Measurements from ENCODE around the gene F7. TPM values are rescaled to one million over a fixed set of nuclear protein-coding genes. Genes with fewer than 3 reads are reported as not detected.

F7 gene
- polyA plus RNA-seq, 2 of the 4 experiments (the other 2 are of a cell fraction) = 0.26 to 0.65 TPM

DNA sequence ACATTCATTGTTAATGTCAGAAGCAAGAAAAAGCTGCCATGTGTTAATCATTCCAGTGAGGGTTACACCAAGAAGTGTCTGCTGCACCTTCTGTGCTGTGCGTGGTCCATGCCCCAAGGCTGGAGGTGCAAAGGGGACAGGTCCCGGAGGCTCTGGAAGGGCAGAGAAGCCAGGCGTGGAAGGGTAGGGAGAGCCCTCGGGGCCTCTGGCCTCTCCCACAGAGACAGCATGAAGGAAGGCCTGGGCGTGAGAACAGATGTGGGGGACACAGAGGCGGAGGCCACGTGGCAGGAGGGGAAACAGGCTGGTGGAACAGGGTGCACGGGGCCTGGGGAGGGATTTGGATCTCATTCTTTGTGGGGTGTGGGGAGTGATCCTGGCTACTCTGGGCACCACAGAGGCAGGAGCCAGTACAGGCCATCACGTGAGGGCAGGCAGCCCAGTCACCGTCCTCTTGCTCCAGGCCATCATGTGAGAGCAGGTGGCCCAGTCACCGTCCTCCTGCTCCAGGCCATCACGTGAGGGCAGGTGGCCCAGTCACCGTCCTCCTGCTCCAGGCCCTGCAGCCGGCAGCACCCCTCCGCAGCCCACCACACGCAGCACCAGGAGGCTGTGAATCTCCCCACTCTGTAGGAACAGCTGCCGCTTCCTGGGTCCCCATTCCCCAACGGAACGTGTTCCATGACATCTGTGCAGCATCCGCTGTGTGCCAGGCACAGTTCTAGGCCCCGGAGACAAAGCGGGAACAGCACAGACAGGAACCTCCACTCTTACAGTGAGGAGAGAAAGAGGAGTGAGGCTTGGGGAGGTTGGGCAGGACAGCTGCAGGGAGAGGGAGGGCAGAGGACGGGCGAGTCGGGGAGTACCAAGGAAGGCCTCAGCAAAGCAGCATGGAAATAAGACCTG lies 10.2 kb upstream of the F7 start:
- CTCF ChIA-PET = interaction anchor here (1.1 kb wide), 1 partner anchor 10 kb away, joined by 3 read pairs; no protein-coding TSS in a partner anchor
- TF ChIP-seq RAD21 (conservative IDR thresholded peaks at IDR 0.05 in 1 of 2, IDR thresholded peaks at IDR 0.05 in 1 of 2) = no peak
- TF ChIP-seq TP53 (CRISPR knock-in tag; IDR thresholded peaks at IDR 0.05) = no peak
- TF ChIP-seq, protein P1, sequence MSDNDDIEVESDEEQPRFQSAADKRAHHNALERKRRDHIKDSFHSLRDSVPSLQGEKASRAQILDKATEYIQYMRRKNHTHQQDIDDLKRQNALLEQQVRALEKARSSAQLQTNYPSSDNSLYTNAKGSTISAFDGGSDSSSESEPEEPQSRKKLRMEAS (IDR thresholded peaks at IDR 0.05) = no peak
- TF ChIP-seq, protein P2, sequence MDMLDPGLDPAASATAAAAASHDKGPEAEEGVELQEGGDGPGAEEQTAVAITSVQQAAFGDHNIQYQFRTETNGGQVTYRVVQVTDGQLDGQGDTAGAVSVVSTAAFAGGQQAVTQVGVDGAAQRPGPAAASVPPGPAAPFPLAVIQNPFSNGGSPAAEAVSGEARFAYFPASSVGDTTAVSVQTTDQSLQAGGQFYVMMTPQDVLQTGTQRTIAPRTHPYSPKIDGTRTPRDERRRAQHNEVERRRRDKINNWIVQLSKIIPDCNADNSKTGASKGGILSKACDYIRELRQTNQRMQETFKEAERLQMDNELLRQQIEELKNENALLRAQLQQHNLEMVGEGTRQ (IDR thresholded peaks at IDR 0.05) = no peak
- TF ChIP-seq CBX8 (IDR thresholded peaks at IDR 0.05) = no peak
- TF ChIP-seq TFCP2L1 (CRISPR knock-in tag; IDR thresholded peaks at IDR 0.05) = no peak
- TF ChIP-seq FOSB (CRISPR knock-in tag; IDR thresholded peaks at IDR 0.05) = no peak
- TF ChIP-seq ZSCAN20 (CRISPR knock-in tag; IDR thresholded peaks at IDR 0.05) = no peak
- TF ChIP-seq EP300 (IDR thresholded peaks at IDR 0.05) = no peak
- no peak for TF ChIP-seq HOXA7 (CRISPR knock-in tag; IDR thresholded peaks at IDR 0.05)
- no peak for TF ChIP-seq CHD2 (IDR thresholded peaks at IDR 0.05; ENCODE audit: low read length, partially characterized antibody)
- no peak for TF ChIP-seq HOXB13 (CRISPR knock-in tag; IDR thresholded peaks at IDR 0.05; ENCODE audit: low read depth)
- TF ChIP-seq HEYL (CRISPR knock-in tag; IDR thresholded peaks at IDR 0.05) = no peak
- no peak for TF ChIP-seq RFX5 (IDR thresholded peaks at IDR 0.05)
- no peak for TF ChIP-seq NPAS2 (CRISPR knock-in tag; IDR thresholded peaks at IDR 0.05; ENCODE audit: borderline replicate concordance)
- no peak for TF ChIP-seq POLR2A (IDR thresholded peaks at IDR 0.05; ENCODE audit: low read length)
- TF ChIP-seq MAZ (IDR thresholded peaks at IDR 0.05; ENCODE audit: borderline replicate concordance, low read depth, low read length) = no peak
- TF ChIP-seq, protein P3, sequence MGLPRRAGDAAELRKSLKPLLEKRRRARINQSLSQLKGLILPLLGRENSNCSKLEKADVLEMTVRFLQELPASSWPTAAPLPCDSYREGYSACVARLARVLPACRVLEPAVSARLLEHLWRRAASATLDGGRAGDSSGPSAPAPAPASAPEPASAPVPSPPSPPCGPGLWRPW (IDR thresholded peaks at IDR 0.05) = no peak
- TF ChIP-seq FOXS1 (CRISPR knock-in tag; IDR thresholded peaks at IDR 0.05) = no peak
- no peak for TF ChIP-seq NFE2L2 (conservative IDR thresholded peaks at IDR 0.05; ENCODE audit: low read length)
- DNase-seq (ENCODE audit: low read depth in 1 of 2, low spot score in 1 of 2) (no peak), FAIRE-seq (no peak), ATAC-seq (no peak)
- H3K27ac ChIP-seq = no peak overlapping the region
- H3K4me2 ChIP-seq = no peak overlapping the region
- no peaks in the 10 kb centered on the region for H3K9me3 ChIP-seq
- H3K4me1 ChIP-seq = no peaks in the 10 kb centered on the region
- POLR2A ChIA-PET = no interaction called here
- 68% methylated on average over 12 of the region's 25 CpGs for WGBS (ENCODE audit: missing lambda C conversion rate)
- H3K4me3 ChIP-seq = no peak overlapping the region

DNA sequence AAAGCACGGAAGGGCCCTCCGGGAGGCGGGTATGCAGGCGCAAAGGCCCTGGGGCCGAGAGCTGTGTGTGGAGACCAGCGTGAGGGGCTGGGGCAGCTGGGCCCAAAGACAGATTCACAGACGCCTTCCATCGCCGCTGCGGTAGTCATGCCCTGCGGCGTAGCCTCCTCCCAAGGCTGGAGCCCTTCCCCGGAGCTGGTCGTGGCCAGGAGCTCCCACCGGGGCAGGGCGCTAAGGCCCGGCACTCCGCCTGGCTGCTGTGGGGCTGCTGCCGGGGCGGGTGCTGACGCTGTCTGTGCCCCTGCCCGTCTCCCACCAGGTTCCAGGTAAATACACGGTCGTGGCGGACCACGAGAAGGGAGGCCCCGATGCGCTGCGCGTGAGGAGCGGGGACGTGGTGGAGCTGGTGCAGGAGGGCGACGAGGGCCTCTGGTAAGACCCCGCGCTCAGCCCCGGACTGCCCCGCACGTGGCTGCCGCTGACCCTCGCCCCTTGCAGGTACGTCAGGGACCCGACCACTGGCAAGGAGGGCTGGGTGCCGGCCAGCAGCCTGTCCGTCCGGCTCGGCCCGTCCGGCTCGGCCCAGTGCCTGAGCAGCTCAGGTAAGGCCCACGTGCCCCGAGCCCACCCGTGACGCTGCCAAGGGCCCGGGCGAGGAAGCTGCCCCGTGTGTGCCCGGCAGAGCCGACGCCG lies 9.4 kb upstream of the F7 start:
- ATAC-seq (no peak), DNase-seq (ENCODE audit: low read depth in 1 of 2, low spot score in 1 of 2) (no peak), FAIRE-seq (no peak)
- Histone ChIP-seq H3K4me1 (no peaks in the 10 kb centered on the region), H3K4me2 (no peak overlapping the region), H3K27ac (no peak overlapping the region), H3K4me3 (no peak overlapping the region), H3K9me3 (no peaks in the 10 kb centered on the region)
- no peak for TF ChIP-seq ZNF302 (CRISPR knock-in tag; IDR thresholded peaks at IDR 0.05)
- TF ChIP-seq, protein P4, sequence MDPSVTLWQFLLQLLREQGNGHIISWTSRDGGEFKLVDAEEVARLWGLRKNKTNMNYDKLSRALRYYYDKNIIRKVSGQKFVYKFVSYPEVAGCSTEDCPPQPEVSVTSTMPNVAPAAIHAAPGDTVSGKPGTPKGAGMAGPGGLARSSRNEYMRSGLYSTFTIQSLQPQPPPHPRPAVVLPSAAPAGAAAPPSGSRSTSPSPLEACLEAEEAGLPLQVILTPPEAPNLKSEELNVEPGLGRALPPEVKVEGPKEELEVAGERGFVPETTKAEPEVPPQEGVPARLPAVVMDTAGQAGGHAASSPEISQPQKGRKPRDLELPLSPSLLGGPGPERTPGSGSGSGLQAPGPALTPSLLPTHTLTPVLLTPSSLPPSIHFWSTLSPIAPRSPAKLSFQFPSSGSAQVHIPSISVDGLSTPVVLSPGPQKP (IDR thresholded peaks at IDR 0.05; ENCODE audit: low read depth, low read length) = no peak
- no peak for TF ChIP-seq TFCP2L1 (CRISPR knock-in tag; IDR thresholded peaks at IDR 0.05)
- TF ChIP-seq, protein P2 (IDR thresholded peaks at IDR 0.05) = no peak
- no peak for TF ChIP-seq FOXS1 (CRISPR knock-in tag; IDR thresholded peaks at IDR 0.05)
- TF ChIP-seq HOXB13 (CRISPR knock-in tag; IDR thresholded peaks at IDR 0.05; ENCODE audit: low read depth) = no peak
- no peak for TF ChIP-seq CBX2 (IDR thresholded peaks at IDR 0.05; ENCODE audit: borderline replicate concordance, low read depth)
- no peak for TF ChIP-seq HEYL (CRISPR knock-in tag; IDR thresholded peaks at IDR 0.05)
- no peak for TF ChIP-seq POLR2A (IDR thresholded peaks at IDR 0.05; ENCODE audit: low read length)
- no peak for TF ChIP-seq KDM1A (IDR thresholded peaks at IDR 0.05; ENCODE audit: low read depth)
- no peak for TF ChIP-seq JUN (IDR thresholded peaks at IDR 0.05)
- no peak for TF ChIP-seq CHD2 (IDR thresholded peaks at IDR 0.05; ENCODE audit: low read length, partially characterized antibody)
- TF ChIP-seq, protein P5, sequence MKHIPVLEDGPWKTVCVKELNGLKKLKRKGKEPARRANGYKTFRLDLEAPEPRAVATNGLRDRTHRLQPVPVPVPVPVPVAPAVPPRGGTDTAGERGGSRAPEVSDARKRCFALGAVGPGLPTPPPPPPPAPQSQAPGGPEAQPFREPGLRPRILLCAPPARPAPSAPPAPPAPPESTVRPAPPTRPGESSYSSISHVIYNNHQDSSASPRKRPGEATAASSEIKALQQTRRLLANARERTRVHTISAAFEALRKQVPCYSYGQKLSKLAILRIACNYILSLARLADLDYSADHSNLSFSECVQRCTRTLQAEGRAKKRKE (CRISPR knock-in tag; IDR thresholded peaks at IDR 0.05; ENCODE audit: low read depth) = no peak
- no peak for TF ChIP-seq EP300 (IDR thresholded peaks at IDR 0.05)
- no peak for TF ChIP-seq CEBPB (IDR thresholded peaks at IDR 0.05)
- no peak for TF ChIP-seq ZFP36 (IDR thresholded peaks at IDR 0.05; ENCODE audit: borderline replicate concordance, partially characterized antibody)
- WGBS (ENCODE audit: missing lambda C conversion rate) = 82% methylated on average over 18 of the region's 61 CpGs
- ChIA-PET CTCF (interaction anchor here (1.1 kb wide), 1 partner anchor 10 kb away, joined by 3 read pairs; no protein-coding TSS in a partner anchor), POLR2A (no interaction called here)

Data from A549 (cell line).